ENCODE results near the gene COL27A1.

GRCh38 chr9:114212826-114213225 lies 57.5 kb downstream of the COL27A1 start:
- TF ChIP-seq CTCF (IDR thresholded peaks at IDR 0.05; ENCODE audit: insufficient read depth, low read length) = no peak
- no peak for TF ChIP-seq REST (IDR thresholded peaks at IDR 0.05; ENCODE audit: insufficient replicate concordance, low read depth)
- no peak for TF ChIP-seq POLR2AphosphoS5 (IDR thresholded peaks at IDR 0.05; ENCODE audit: low read depth)
